ENCODE results near the gene CD53. TPM values are rescaled to one million over a fixed set of nuclear protein-coding genes. Genes with fewer than 3 reads are reported as not detected.

CD53 gene
- total RNA-seq, 2 experiments from 2014 or later = 238 to 244 TPM

DNA sequence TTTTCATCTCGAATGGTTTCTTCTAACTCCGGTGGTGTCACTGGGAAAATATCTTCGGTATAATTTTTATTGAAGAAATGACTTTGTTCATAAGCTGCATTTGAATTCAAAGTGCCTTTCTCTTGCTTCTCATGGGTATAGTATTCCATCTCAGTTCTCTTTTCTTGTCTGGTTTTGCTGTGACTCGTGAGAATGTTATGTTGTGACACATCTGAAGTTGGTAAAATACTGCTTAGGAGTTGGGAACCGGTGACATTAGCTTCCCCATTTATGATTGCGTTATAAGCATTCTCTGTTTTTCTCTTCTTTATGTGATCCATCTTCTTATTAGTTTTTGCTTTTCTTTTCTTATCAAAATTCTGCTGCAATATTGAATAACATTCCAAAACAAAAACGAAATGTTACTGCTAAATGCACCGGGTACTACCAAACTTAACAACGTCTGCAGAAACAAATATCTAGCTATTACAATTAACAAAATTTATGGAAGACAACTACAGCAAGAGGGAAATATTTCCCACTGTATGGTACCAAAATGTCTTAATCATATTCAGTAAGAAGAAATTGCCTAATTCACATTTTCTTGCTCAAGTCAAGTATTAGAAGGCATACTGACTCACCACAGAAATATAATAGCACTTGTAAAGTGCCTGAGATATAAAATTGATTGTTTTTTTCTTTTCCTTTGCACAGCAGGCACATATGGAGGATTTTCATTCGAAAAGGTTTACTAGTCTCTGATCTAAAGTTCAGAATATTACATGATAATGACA, 75.3 kb downstream of the CD53 start:
- intact Hi-C loops (cut with DNase I, micrococcal nuclease) = no loop called here
- CTCF ChIA-PET = interaction anchor here (1.0 to 1.4 kb wide), 2 partner anchors 10 to 100 kb away, joined by 3 to 6 read pairs; no protein-coding TSS in a partner anchor
- no peaks in the 10 kb centered on the region for H3K27me3 Mint-ChIP-seq
- H3K9me3 Mint-ChIP-seq (ENCODE audit: low read depth) = peaks cover 13% of the 10 kb centered on the region
- no peak overlapping the region for H3K27ac Mint-ChIP-seq
- peaks cover 6% of the 10 kb centered on the region for H3K4me1 Mint-ChIP-seq
- POLR2A ChIA-PET = interaction anchor here (0.7 kb wide), 2 partner anchors 16 to 176 kb away, joined by 3 read pairs; partner anchors contain the start of gene LRIF1
- DNase-seq (no peak), ATAC-seq (no peak)
- no peak overlapping the region for H3K4me3 Mint-ChIP-seq
- peaks cover 65% of the 10 kb centered on the region for H3K36me3 Mint-ChIP-seq (ENCODE audit: low read depth)

Other genes with a start within 250 kb of the CD53 start
- gene KCNA3, start 198.2 kb upstream of the CD53 start, total RNA-seq = 10 to 100 TPM; 20.0 to 20.5 TPM
- gene LRIF1, start 90.8 kb downstream of the CD53 start, total RNA-seq = 10 to 100 TPM; 15.1 to 15.4 TPM

Data from activated CD4-positive, alpha-beta T cell treated with anti-CD3 and anti-CD28 coated beads for 36 hours (primary cell).